ENCODE measurements around the gene ASPSCR1. TPM values are rescaled to one million over a fixed set of nuclear protein-coding genes. Genes with fewer than 3 reads are reported as not detected.

ASPSCR1 gene
- total and polyA plus RNA-seq, 2 donors from 2014 or later, result 35.2 to 57.5 TPM

GRCh38 chr17:81944858-81945257 lies 32.6 kb upstream of the ASPSCR1 start:
- Histone ChIP-seq H3K27ac (ENCODE audit: low read depth in 2 of 2, low read length in 2 of 2) (no peak overlapping the region), H3K9ac (ENCODE audit: low read length in 3 of 3) (no peak overlapping the region), H3K27me3 (ENCODE audit: control insufficient read depth, insufficient read depth, low read length) (no peaks in the 10 kb centered on the region), H3K9me3 (ENCODE audit: control insufficient read depth in 2 of 3, insufficient read depth in 1 of 3, low read length in 3 of 3) (no peaks in the 10 kb centered on the region), H3K4me1 (ENCODE audit: control insufficient read depth in 2 of 3, insufficient read depth in 2 of 3, low read depth in 1 of 3, low read length in 3 of 3) (no peaks in the 10 kb centered on the region), H3K36me3 (ENCODE audit: control insufficient read depth in 2 of 3, insufficient read depth in 3 of 3, low read length in 3 of 3) (no peaks in the 10 kb centered on the region), H3K4me3 (ENCODE audit: low read length in 3 of 3) (no peak overlapping the region)
- no peak for FAIRE-seq
- no peak for TF ChIP-seq CTCF (IDR thresholded peaks at IDR 0.05; ENCODE audit: borderline replicate concordance, extremely low read depth, insufficient read depth)
- no peak for DNase-seq
- intact Hi-C loops (cut with DNase I), result no loop called here

- H3K4me1 ChIP-seq (ENCODE audit: control insufficient read depth in 2 of 3, insufficient read depth in 2 of 3, low read depth in 1 of 3, low read length in 3 of 3), result no peaks in the 10 kb centered on the region
- DNase-seq (no peak), FAIRE-seq (no peak)
- no peak for TF ChIP-seq CTCF (IDR thresholded peaks at IDR 0.05; ENCODE audit: borderline replicate concordance, extremely low read depth, insufficient read depth)
- intact Hi-C loops (cut with DNase I), result no loop called here
- H3K27me3 ChIP-seq (ENCODE audit: control insufficient read depth, insufficient read depth, low read length), result no peaks in the 10 kb centered on the region
- H3K27ac ChIP-seq (ENCODE audit: low read depth in 2 of 2, low read length in 2 of 2), result no peak within 1 kb of the TSS
- no peak within 1 kb of the TSS for H3K9ac ChIP-seq (ENCODE audit: low read length in 3 of 3)
- no peak within 1 kb of the TSS for H3K4me3 ChIP-seq (ENCODE audit: low read length in 3 of 3)
- no peaks in the 10 kb centered on the region for H3K36me3 ChIP-seq (ENCODE audit: control insufficient read depth in 2 of 3, insufficient read depth in 3 of 3, low read length in 3 of 3)
- H3K9me3 ChIP-seq (ENCODE audit: control insufficient read depth in 2 of 3, insufficient read depth in 1 of 3, low read length in 3 of 3), result no peaks in the 10 kb centered on the region
Observed at GRCh38 chr17:81947189-81947588, 30.2 kb upstream of the ASPSCR1 start, which contains the start of gene MYADML2. Gene MYADML2 (minus strand): TSS chr17:81947233. CDS start chr17:81941741, 5,492 bp downstream.

GRCh38 chr17:81948635-81949378 lies 28.6 kb upstream of the ASPSCR1 start:
- no peak overlapping the region for H3K4me3 ChIP-seq (ENCODE audit: low read length in 3 of 3)
- no peak for FAIRE-seq
- intact Hi-C loops (cut with DNase I), result no loop called here

More at GRCh38 chr17:81948635-81949378, 28.6 kb upstream of the ASPSCR1 start:
- no peak overlapping the region for H3K27ac ChIP-seq (ENCODE audit: low read depth in 2 of 2, low read length in 2 of 2)
- no peaks in the 10 kb centered on the region for H3K36me3 ChIP-seq (ENCODE audit: control insufficient read depth in 2 of 3, insufficient read depth in 3 of 3, low read length in 3 of 3)
- H3K9me3 ChIP-seq (ENCODE audit: control insufficient read depth in 2 of 3, insufficient read depth in 1 of 3, low read length in 3 of 3), result no peaks in the 10 kb centered on the region
- no peak for DNase-seq
- no peaks in the 10 kb centered on the region for H3K4me1 ChIP-seq (ENCODE audit: control insufficient read depth in 2 of 3, insufficient read depth in 2 of 3, low read depth in 1 of 3, low read length in 3 of 3)
- no peak overlapping the region for H3K9ac ChIP-seq (ENCODE audit: low read length in 3 of 3)
- H3K27me3 ChIP-seq (ENCODE audit: control insufficient read depth, insufficient read depth, low read length), result no peaks in the 10 kb centered on the region
- TF ChIP-seq CTCF (IDR thresholded peaks at IDR 0.05; ENCODE audit: borderline replicate concordance, extremely low read depth, insufficient read depth), result no peak

Measured in kidney (tissue), 14 donors.